Aorta (tissue), 5 donors: Measurements from ENCODE around the gene PURA. TPM values are rescaled to one million over a fixed set of nuclear protein-coding genes. Genes with fewer than 3 reads are reported as not detected.
"Not testable (repeated sequence)": the region's sequence is repeated elsewhere in the genome, so short reads cannot be mapped to it uniquely, and the experiment has no call there.

ENCODE experiments used
- ATAC-seq: fragments of 200-7000 bp; cut with Tn5 transposase; one replicate; pipeline ENCODE4 v1.9.1; 2022; ENCODE audit warnings: moderate library complexity; ENCODE audit not compliant: low FRiP score
- DNase-seq, 2 donors: peaks; one replicate each; pipeline ENCODE4 v3.0.0-alpha.2; 2020
- H3K27ac ChIP-seq, 2 donors: one replicate each; pipeline ENCODE4 v1.5.1; 2013; ENCODE audit warnings: low read length in 2 of 2, mild to moderate bottlenecking in 2 of 2, moderate library complexity in 2 of 2, control low read depth in 1 of 2, inconsistent platforms in 1 of 2, low read depth in 1 of 2
- H3K27me3 ChIP-seq, 2 donors: one replicate each; pipeline ENCODE4 v1.6.1; 2013; ENCODE audit warnings: control low read depth in 1 of 2, low read length in 1 of 2, mild to moderate bottlenecking in 1 of 2, moderate library complexity in 1 of 2; ENCODE audit not compliant: insufficient read depth in 2 of 2, control insufficient read depth in 1 of 2
- H3K36me3 ChIP-seq, 2 donors: one replicate each; pipeline ENCODE4 v1.6.1; 2013; ENCODE audit warnings: control low read depth in 1 of 2, low read length in 1 of 2, mild to moderate bottlenecking in 1 of 2; ENCODE audit not compliant: insufficient read depth in 2 of 2, control insufficient read depth in 1 of 2
- H3K4me1 ChIP-seq, 2 donors: one replicate each; pipeline ENCODE4 v1.6.1; 2013; ENCODE audit warnings: low read length in 2 of 2, control low read depth in 1 of 2, mild to moderate bottlenecking in 1 of 2, moderate library complexity in 1 of 2; ENCODE audit not compliant: insufficient read depth in 2 of 2, control insufficient read depth in 1 of 2
- H3K4me3 ChIP-seq, 2 donors: one replicate each; pipeline ENCODE4 v1.5.1; 2013; ENCODE audit warnings: low read length in 2 of 2, control low read depth in 1 of 2, mild to moderate bottlenecking in 1 of 2
- H3K9me3 ChIP-seq: one replicate; pipeline ENCODE4 v1.6.1; 2013; ENCODE audit warnings: mild to moderate bottlenecking, low read length; ENCODE audit not compliant: control insufficient read depth
- WGBS, 2 donors: extraction: QIAGEN DNeasy Blood & Tissue Kit; methylation state at CpG; one replicate each; pipeline ENCODE4 v1.1.7; 2013; 5-methylcytosine and 5-hydroxymethylcytosine counted together
- intact Hi-C, 2 donors: fragments of 100-400 bp; cut with DNase I; formaldehyde crosslinking; loops; one replicate each; pipeline versions ENCODE4 v1.14.2 to v1.15.0; 2022
- polyA plus RNA-seq, 2 donors: library from polyadenylated mRNA; stranded (reverse); fragments of 200-250 nt; gene quantifications; one replicate each; pipeline ENCODE4 v1.2.3, GENCODE V29; 2013
- total RNA-seq, 2 donors: library from RNA; stranded (reverse); fragmentation: NEBNext Ultra II Directional; extraction: Animal tissue kit (Norgen Biotek cat#: 25700); gene quantifications; one replicate each; pipeline ENCODE4 v1.2.1, GENCODE V29; 2021
- donor health status: healthy with polysubstance abuse.
- donor health status: Bipolar disorder and iron deficiency.
- donor health status: DM: no; HTN: no; CAD: no.
- donor health status: DM: no; HTN: no; CAD: no.
- donor health status: DM: yes; HTN: yes; CAD: no.

The PURA gene
- total and polyA plus RNA-seq, 4 donors: 5.2 to 50.0 (median 30.1) TPM

DNA sequence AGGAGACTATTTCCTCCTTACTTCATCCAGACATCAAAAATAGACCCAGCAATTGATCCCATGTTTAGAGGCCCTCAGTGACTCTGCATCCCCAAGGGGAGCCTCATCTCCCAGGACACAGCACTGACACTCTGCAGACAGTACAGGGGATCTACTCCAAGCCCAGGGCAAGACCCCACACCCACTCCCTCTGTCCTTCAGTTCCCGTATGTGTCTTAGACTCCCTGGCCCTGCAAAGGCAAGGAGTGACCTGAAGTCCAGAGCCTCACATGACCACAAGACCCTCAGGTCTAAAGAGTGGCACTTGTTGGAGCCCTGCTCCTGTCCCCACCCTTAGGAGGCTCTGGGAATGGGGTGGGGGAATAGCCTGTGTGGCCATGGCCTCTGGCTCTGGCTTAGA lies 33.6 kb downstream of the PURA start:
- no peaks in the 10 kb centered on the region for H3K9me3 ChIP-seq
- H3K27ac ChIP-seq: no peak overlapping the region
- no peak for DNase-seq
- intact Hi-C loops: loop anchor here in 1 of 2 donors (5.0 kb wide), 1 partner anchor 35 kb away; the partner anchor contains the start of gene PURA
- no peaks in the 10 kb centered on the region for H3K27me3 ChIP-seq
- no peak overlapping the region for H3K4me3 ChIP-seq
- no peak for ATAC-seq
- 59 to 94% methylated on average over 1 of the region's 1 CpG for WGBS, 2 donors
- no peaks in the 10 kb centered on the region for H3K4me1 ChIP-seq
- no peaks in the 10 kb centered on the region for H3K36me3 ChIP-seq

DNA sequence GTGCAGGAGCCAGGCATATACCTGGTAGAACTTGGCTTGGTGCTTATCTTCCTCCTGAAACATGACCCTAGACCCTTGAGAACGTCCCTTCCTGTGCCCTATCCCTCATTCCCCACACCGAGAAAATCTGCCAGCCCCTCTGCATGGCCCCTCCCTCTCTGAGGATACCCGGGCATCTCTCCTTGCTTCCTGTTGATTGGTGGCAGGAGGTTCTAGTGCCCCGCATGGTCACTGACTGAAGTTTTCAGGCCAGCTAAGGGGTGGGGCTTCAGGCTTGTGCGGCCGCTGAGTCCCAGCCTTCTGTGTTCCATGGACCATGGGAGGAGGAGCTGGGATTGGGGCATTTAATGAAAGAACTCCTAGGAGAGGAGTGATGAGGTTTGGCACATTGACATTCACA lies 34.6 kb downstream of the PURA start:
- Histone ChIP-seq H3K4me1 (no peaks in the 10 kb centered on the region), H3K4me3 (no peak overlapping the region), H3K27ac (no peak overlapping the region), H3K9me3 (no peaks in the 10 kb centered on the region), H3K27me3 (no peaks in the 10 kb centered on the region), H3K36me3 (no peaks in the 10 kb centered on the region)
- 31 to 45% methylated on average over 6 of the region's 6 CpGs for WGBS, 2 donors
- intact Hi-C loops: loop anchor here in 1 of 2 donors (5.0 kb wide), 1 partner anchor 36 kb away; the partner anchor contains the start of gene PURA
- ATAC-seq (no peak), DNase-seq (no peak)

DNA sequence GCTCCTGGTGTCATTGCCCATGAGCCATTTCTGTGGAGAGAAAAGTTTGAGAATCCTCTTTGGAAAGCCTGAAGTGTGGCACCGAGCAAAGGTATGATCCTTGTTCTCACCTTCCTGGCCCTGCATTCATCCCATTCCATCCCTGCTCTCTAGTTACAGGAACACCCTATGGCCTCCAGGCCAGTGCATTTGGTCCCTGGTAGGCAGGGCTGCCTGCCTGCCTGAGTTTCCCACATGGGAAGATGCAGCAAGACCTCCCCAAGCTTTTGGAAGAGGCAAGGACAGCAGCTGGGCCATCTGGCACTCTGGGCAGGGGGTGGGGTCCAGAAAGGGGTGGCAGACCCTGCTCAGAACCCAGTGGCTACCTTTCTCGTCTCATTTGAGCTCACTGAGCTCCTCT lies 36.3 kb downstream of the PURA start:
- Histone ChIP-seq H3K27ac (no peak overlapping the region), H3K9me3 (no peaks in the 10 kb centered on the region), H3K36me3 (no peaks in the 10 kb centered on the region), H3K4me1 (no peaks in the 10 kb centered on the region), H3K27me3 (no peaks in the 10 kb centered on the region), H3K4me3 (no peak overlapping the region)
- WGBS, 2 donors: 85 to 89% methylated on average over 2 of the region's 2 CpGs
- ATAC-seq (no peak), DNase-seq (no peak)
- intact Hi-C loops: no loop called here

DNA sequence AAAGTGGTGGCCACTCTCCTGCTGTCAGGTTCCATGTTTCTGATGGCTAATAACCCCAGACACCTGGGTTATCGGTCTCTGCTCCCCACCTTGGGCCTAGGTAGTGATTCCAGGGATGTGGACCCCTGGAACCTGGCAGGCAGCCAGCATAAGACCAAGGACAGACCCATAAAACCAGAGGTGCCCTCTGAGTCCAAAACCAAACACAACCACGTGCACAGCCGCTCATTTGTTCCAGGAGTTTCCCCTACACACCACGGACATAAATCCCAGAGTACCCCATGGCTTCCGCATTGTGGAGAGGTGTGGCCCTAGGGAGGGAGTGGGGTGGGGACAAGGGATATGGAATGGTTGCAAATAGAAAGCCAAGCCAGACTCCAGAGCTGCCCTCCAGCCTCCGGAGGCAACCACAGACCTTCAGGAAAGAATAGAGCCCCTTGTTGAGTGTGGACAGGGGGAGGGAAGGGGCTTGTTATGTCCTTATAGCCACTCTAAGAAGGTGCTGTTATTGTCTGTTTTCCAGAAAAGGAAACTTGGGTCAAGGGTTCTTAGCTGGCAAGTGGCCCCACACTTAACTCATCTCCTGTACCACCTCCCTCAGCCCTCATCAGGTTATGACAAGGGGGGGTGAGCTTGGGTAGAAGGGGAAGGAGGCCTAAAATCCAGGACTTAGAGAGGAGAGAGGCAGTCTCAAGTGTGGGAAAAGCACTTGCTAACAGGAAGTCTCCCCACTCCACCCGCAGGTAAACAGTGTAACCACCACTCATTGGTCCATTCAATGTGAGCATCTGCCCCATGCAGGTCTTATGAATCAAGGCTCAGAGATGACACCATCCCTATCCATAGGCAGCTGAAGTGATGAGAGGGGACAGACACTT lies 37.5 kb downstream of the PURA start:
- Histone ChIP-seq H3K36me3 (no peaks in the 10 kb centered on the region), H3K27ac (no peak overlapping the region), H3K27me3 (no peaks in the 10 kb centered on the region), H3K4me1 (no peaks in the 10 kb centered on the region), H3K4me3 (no peak overlapping the region), H3K9me3 (no peaks in the 10 kb centered on the region)
- WGBS, 2 donors: 92 to 94% methylated on average over 7 of the region's 7 CpGs
- ATAC-seq: no peak
- intact Hi-C loops: no loop called here
- DNase-seq: no peak

DNA sequence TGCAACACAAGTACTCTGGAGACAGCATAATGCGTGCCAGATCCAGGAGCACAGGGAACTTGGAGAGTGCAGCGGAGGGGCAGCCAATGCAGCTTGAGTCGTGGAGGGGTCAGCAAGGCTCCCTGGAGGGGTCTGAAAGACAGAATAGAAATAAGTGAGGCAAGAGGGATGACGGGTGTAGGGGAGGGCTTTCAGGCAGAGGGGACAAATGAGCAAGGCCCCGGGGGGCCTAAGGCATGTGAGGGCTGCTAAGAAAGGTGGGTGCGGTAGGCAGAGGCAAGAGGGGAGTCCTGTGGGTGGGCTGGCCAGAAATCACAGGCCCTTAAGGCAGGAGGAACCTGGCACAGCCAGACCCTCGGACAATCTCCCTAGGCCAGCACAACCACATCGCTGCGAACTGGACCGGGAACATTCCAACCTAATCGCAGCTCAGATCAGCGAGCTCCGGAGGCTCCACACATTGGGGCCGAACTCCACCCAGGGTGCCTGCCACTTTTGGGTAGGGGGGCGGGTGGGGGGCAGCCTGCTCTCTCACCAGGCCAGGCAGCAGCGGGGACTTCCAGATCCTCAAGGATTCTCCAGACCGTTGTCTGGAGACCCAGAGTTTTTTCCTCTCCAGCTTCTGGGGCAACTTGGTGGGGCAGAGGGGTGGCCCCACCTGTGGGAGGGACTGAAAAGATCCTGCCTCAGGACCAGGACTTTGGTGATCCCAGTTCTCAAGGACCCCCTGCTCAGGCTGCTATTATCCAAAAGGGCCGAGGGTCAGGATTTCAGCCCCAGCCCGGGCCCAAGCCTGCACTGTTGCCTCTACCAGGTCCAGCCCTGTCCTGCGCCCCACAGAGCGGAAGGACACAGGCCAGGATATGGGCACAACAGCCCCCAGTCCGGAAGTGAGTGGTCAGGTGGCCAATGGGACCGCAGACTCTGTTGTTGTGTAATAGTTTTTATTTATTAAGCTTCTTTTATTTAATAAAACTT lies 38.4 kb downstream of the PURA start:
- WGBS, 2 donors: 84% methylated on average over 23 of the region's 23 CpGs

DNA sequence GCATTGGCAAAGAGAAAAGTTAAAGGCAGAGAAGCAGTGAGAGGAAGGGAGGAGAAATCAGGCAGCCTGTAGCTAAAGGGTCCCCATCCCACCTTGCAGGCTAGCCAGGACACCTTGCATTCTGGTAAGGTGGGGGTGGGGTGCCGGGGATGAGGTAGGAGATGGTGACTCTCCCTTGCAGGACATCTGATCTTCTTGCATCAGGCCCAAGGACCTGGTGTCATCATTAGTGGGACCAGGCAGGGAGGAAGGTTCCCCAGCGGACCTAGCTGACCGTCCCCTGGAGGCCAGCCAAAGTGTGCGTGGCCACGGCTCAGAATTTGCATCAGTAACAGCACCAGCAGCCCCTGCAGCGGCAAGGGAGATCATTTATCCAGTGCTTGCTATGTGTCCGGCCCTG lies 39.3 kb downstream of the PURA start:
- no peak for DNase-seq
- 46 to 51% methylated on average over 7 of the region's 7 CpGs for WGBS, 2 donors

More for the DNA sequence above, 38.4 kb downstream of the PURA start:
- no peak for DNase-seq
- H3K27ac ChIP-seq: no peak overlapping the region
- H3K4me3 ChIP-seq: no peak overlapping the region
- intact Hi-C loops: no loop called here
- H3K36me3 ChIP-seq: no peaks in the 10 kb centered on the region
- ATAC-seq: no peak
- no peaks in the 10 kb centered on the region for H3K27me3 ChIP-seq
- no peaks in the 10 kb centered on the region for H3K4me1 ChIP-seq
- H3K9me3 ChIP-seq: no peaks in the 10 kb centered on the region

DNA sequence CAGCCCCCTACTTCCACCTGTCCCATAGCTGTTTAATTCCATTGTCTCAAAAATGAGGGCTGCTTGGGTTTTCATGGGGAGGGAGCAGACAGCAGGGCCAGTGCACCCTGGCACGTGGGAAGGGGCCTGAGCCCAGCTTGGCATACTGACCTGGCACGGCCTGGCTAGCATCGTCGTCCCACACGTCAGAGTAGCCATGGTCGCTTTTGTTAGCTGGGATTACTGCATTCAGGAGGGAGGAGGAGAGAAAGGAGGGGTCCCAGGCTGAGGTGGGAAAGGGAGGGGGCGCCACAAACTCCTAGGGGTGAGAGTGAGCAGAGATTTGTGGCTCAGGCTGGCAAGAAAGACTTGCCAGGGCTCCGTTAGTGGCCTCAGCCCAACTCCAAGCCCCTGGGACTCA lies 40.0 kb downstream of the PURA start:
- H3K27me3 ChIP-seq: no peaks in the 10 kb centered on the region
- no peak overlapping the region for H3K27ac ChIP-seq
- DNase-seq: no peak

More for the DNA sequence above, 39.3 kb downstream of the PURA start:
- Histone ChIP-seq H3K9me3 (no peaks in the 10 kb centered on the region), H3K27me3 (no peaks in the 10 kb centered on the region), H3K4me1 (no peaks in the 10 kb centered on the region), H3K4me3 (no peak overlapping the region), H3K36me3 (no peaks in the 10 kb centered on the region), H3K27ac (no peak overlapping the region)
- no peak for ATAC-seq
- intact Hi-C loops: no loop called here

DNA sequence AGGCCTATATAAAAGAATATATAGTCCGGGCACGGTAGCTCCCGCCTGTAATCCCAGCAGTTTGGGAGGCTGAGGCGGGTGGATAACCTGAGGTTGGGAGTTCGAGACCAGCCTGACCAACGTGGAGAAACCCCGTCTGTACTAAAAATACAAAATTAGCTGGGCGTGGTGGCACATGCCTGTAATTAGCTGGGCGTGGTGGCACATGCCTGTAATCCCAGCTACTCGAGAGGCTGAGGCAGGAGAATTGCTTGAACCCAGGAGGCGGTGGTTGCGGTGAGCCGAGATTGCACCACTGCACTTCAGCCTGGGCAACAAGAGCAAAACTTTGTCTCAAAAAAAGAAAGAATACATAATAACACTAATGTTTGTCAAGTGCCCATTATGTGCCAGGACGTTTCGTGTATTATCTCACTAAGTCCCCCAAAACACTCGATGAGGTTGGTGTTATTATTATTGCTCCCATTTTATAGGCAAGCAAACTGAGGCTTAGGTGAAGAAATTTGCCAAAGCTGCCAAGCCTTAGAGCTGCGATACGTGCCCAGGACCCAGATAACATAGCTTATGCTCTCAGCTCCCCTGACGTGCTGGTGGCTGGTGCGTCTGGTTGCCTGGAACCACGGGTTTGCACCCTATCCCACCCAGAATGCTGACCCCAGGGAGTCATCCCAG lies 40.9 kb downstream of the PURA start:
- H3K9me3 ChIP-seq, H3K4me3 ChIP-seq, H3K36me3 ChIP-seq, DNase-seq, H3K27ac ChIP-seq, ATAC-seq, H3K4me1 ChIP-seq, H3K27me3 ChIP-seq: not testable (repeated sequence)
- WGBS, 2 donors: 90 to 91% methylated on average over 21 of the region's 21 CpGs
- intact Hi-C loops: loop anchor here in 1 of 2 donors (5.0 kb wide), 1 partner anchor 368 kb away; no protein-coding TSS in a partner anchor

More for the DNA sequence above, 40.0 kb downstream of the PURA start:
- H3K4me3 ChIP-seq: no peak overlapping the region
- no peaks in the 10 kb centered on the region for H3K36me3 ChIP-seq
- H3K9me3 ChIP-seq: no peaks in the 10 kb centered on the region
- 4 to 28% methylated on average over 8 of the region's 8 CpGs for WGBS, 2 donors
- no peaks in the 10 kb centered on the region for H3K4me1 ChIP-seq
- no peak for ATAC-seq
- intact Hi-C loops: no loop called here
